Stimulated activated CD4-positive, alpha-beta T cell treated with anti-CD3 and anti-CD28 coated beads, Interleukin-1b, Interleukin-23, amount 100 ng/mL, for 24 hours (primary cell): ENCODE data around the gene CECR2.
"Not testable (repeated sequence)": the region's sequence is repeated elsewhere in the genome, so short reads cannot be mapped to it uniquely, and the experiment has no call there.

Experiments
- DNase-seq, 4 experiments: peaks; one replicate each; pipeline ENCODE4 v3.0.0-alpha.2; 2020; ENCODE audit warnings: low read depth in 4 of 4, low spot score in 1 of 4

The CECR2 gene

DNA sequence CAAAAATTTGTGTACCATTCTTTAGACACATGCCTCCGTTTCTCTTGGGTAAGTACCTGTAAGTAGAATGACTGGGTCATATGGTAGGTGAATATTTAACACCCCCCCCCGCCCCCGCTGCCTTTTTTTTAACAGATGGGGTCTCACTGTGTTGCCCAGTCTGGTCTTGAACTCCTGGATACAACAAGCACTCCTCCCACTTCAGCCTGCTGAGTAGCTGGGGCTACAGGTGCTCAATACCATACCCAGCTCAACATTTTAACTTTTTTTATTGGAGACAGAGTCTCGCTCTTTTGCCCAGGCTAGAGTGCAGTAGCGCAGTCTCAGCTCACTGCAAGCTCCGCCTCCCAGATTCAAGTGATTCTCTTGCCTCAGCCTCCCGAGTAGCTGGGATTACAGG is 32.5 kb downstream of the CECR2 start:
- DNase-seq = no peak

DNA sequence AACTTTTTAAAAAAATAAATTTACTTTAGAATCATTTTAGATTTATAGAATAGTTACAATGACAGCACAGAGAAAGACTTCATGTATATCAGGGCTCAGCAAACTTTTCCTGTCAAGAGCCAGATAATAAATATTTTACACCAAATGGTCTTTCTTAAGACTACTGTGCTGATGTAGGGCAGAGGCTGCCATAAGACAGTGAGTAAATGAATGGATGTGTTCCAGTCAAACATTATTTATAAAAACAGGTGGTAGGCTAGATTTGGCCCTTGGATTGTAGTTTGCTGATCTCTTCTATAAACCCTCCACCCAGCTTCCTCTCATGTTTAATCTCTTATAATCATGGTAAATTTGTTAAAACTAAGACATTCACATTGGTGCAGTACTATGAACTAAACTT is 33.0 kb downstream of the CECR2 start:
- DNase-seq = no peak

DNA sequence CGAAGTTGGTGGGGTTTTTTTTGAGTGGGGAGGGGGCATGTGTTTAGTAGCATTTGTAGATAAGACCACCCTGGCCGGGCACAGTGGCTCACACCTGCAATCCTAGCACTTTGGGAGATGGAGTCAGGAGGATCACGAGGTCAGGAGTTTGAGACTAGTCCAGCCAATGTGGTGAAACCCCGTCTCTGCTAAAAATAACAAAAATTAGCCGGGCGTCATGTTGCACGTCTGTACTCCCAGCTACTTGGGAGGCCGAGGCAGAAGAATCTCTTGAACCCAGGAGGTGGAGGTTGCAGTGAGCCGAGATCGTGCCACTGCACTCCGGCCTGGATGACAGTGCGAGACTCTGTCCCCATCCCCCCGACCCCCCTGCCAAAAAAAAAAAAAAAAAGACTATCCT is 34.6 kb downstream of the CECR2 start:
- DNase-seq = no peak

DNA sequence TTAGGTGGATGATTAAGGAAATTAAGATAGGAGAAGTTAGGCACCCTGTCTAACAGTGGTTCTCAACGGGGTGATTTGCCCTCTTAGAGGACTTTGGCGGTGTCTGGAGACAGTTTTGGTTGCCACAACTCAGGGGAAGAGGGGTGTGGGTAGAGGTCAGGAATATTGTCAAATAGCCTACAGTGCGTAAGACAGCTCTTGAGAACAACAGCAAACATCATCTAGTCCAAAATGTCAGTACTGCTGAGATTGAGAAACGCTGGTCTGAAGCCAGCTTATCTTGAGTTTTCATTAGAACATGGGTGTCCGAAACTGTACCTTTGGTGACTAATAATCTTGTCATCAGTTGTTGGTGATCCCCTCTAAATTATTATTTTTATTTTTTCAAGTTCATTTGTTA is 38.4 kb downstream of the CECR2 start:
- no peak for DNase-seq

- no peak for DNase-seq
Observed at GRCh38 chr22:17410576-17410975, 41.3 kb downstream of the CECR2 start.

- DNase-seq = no peak
Observed at GRCh38 chr22:17411213-17411612, 42.0 kb downstream of the CECR2 start.

GRCh38 chr22:17412232-17412631 is 43.0 kb downstream of the CECR2 start:
- no peak for DNase-seq

DNA sequence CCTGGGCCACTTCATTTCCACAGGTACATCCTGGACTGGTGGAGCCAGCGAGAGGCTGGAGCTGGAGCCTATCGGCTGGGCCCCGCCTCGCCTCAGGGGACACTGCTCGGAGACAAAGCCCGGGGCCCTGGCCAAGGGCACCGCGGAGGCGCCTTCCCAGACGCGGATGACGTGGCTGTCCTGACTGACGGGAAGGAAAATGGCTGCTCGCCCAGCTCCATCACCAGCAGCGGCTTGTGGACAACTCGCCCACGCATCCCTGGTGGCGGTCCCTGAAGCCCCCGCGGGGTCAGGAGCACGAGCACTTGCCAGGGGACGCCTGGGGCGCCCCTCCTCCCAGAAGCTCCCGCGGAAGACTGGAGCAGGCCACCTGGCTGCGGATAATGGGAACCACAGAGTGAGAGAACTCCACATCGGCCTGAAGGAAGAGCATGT is 49.6 kb downstream of the CECR2 start:
- no peak for DNase-seq

DNA sequence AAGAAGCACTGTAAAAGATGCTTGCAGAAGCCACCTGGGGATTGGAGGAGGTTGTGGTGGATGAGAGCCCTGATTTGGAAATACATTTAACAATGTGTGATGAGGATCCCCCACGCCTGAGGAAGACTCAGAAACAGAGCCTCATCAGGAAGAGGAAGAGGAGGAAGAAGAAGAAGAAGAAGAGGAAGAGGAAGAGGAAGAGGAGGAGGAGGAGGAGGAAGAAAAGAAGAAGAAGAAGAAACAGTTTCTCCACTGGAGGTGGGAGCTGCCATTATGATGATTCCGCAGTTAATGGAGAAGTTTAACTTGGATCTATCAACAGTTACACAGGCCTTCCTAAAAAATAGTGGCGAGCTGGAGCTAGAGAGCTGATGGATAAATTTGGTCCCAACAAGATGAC is 50.1 kb downstream of the CECR2 start:
- DNase-seq = no peak

DNA sequence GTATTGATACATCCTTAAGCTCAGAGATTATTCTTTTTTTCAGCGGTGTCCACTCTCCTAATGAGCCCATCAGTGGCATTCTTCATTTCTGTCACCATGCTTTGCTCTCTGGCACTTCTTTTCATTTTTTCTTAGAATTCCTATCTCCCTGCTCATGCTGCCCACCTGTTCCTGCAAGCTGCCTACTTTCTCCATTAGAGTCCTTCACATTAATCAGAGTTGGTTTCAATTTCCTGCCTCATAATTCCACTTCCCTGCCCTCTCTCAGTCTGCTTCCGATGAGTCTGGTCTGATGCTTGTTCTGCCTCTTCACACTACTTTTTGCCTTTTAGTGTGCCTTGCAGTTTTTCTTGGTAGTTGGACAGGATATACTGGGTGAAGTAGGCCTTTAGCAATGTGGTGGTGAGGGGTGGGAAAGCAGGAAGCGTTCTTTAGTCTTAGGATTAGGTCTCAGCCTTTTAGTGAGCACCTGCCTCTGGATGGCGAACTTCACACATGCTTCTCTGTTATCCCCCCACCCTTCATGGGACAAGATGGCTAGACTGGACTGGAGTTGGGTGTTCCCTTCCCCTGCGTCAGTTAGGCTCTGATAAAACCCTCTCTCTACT is 53.6 kb downstream of the CECR2 start:
- DNase-seq = no peak

DNA sequence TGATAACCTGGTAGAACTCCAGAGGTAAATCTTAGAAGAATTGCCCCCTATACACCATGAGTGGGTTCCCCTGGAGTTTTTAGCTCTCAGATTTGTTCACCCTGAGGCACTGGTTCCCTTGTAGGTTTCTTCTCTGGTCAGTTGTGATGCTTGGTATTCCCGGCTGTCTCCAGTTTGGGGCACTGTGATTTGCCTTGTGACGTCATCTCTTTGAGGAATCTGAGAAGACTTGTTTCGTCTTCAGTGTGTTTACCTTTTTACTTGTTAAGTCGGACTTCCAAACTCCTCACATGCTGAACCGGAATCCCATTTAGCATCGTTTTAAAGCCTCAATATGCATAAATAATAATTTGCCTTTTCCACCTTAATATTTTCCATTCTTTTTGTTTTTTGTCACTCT is 54.4 kb downstream of the CECR2 start:
- DNase-seq = no peak

DNA sequence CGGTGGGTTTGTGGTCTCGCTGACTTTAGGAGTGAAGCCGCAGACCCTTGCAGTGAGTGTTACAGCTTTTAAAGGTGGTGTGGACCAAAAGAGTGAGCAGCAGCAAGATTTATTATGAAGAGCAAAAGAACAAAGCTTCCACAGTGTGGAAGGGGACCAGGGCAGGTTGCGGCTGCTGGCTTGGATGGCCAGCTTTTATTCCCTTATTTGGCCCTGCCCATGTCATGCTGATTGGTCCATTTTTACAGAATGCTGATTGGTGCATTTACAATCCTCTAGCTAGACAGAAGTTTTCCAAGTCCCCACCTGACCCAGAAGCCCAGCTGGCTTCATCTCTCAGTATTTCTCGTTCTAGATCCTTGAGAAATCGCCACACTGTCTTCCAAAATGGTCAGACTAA is 58.3 kb downstream of the CECR2 start:
- not testable (repeated sequence) for DNase-seq

DNA sequence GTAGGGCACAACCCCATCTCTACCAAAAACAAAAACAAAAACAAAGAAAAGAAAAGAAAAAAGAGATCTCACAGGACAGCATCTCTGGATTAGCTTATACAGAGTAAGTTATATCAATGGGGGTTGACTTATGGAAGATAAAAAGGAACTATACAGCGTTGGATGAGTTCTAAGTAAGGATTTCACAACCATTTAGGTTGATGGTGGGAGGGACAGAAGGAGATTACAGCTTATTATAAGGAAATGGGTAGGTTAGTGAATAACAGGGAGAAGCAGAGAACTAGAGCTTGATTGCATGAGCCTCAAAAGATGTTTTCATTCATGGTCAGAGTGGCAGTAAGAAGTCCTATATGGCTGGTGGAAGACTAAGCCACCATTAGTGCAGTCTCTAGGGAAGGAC is 60.3 kb downstream of the CECR2 start:
- DNase-seq = no peak

DNA sequence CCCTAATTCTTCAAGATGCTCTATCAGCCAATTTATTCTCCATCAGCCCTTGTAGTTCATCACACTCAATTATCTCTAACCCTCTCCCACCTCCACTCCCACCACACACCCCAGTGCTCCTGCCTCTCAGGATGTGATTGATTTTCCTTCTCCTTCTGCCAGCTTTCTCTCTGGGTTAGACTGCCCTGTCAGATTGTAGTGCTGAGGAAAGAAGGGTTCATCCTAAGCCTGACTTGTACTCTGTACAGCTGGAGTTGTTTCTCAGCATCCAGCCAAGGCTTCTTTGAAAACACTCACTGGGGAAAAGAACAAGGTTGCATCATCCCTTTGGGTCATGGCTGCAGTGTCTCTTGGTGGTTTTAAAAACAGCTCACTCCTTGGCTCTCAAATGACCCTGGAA is 61.2 kb downstream of the CECR2 start:
- no peak for DNase-seq

DNA sequence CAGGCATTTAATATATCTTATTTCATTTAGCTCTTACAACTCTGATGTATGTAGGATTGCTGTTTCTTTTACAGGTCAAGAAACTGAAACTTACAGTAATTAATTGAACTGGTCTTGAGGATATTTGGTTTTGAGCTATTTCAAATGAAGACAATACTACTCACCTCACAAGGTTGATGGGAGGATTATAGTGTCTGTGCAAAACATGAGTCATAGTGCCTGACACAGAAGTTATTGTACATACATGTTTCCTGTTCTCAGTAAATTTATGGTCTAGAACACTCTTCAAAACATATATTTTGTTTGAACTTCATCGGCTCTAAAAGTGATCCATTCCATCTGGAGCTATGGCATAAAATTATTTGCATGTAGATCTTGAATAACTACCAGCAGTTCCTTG is 61.9 kb downstream of the CECR2 start:
- no peak for DNase-seq

- DNase-seq = no peak
Observed at GRCh38 chr22:17434856-17435255, 65.6 kb downstream of the CECR2 start.

DNA sequence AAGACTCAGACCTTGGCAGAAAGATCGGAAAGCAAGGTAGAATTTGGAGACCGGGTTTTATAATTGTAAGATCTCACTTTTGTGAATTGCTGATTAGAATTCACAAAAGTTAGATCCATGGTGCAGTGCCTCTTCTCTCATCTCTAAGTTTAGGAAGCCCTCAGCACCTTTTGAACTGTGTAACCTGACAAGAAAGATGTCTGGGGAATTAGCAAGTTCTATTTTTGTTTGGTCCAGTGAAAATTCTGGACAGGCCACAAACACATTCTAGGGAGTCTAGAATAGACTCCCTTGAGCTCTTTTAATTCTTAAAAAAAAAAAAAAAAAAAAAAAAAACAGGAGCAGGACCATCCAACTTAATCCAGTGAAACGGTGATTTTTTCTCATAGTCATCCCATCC is 66.1 kb downstream of the CECR2 start:
- DNase-seq = no peak

- DNase-seq = no peak
Observed at GRCh38 chr22:17436382-17436980, 67.2 kb downstream of the CECR2 start.

- no peak for DNase-seq
Observed at GRCh38 chr22:17436981-17437412, 67.7 kb downstream of the CECR2 start.

GRCh38 chr22:17438026-17438425 is 68.8 kb downstream of the CECR2 start:
- no peak for DNase-seq

GRCh38 chr22:17441326-17441725 is 72.1 kb downstream of the CECR2 start:
- DNase-seq = no peak

DNA sequence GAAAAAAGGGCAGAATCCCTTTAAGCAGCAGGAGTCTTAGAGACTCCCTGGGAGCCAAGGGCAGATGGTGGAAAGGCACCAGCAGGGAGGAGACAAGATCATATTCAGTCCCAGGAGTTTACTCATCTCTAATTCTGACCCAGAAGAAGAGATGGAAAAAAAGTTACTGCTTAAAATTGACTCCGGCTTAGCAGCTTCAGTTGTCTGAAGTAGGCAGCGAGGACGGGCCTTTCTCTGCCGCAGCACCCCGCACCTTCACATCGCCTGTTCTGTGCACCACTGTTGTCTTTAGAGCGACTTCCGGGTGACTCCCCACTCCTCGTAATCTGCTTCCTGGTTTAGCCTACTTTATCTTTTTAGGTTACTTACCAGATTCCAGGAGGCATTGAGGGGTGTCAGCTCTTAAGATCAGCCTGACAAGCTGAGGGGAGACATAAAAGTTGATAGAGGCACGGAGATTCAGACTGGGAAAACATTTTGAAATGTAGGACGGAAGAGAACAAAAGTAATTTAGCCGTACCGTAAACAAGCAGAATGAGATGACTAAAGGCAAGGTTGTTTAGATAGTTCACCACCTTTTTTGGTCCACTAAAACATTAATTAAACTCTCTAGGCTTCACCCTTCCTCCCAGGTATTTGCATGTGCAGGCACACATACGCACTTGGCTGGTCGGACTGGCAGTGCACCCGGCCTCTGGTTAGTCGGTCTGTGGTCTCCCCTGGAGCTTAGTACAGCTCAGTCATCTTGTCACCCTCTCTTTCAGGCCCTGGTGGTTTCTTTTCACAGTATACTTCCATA is 74.3 kb downstream of the CECR2 start:
- DNase-seq = no peak

- no peak for DNase-seq
Observed at GRCh38 chr22:17444204-17444504, 74.9 kb downstream of the CECR2 start.
